Body of pancreas (tissue), 4 donors: ENCODE data around the gene THSD4. TPM values are rescaled to one million over a fixed set of nuclear protein-coding genes. Genes with fewer than 3 reads are reported as not detected.

Experiments
- ATAC-seq: fragments of 150-250 bp; one replicate; pipeline ENCODE4 v1.9.1; 2016
- DNase-seq, 4 donors: peaks; one replicate each; pipeline ENCODE4 v3.0.0-alpha.2; 2019
- H3K27ac ChIP-seq, 4 donors: fragments of 200-600 bp; sonication (generic); 1 replicate in 3 of 4; 2 replicates in 1 of 4; pipeline versions ENCODE4 v1.5.1 to v1.6.1; 2016 to 2019; ENCODE audit warnings: mild to moderate bottlenecking in 1 of 4, mixed read lengths in 1 of 4, moderate library complexity in 1 of 4
- H3K27me3 ChIP-seq, 2 donors: fragments of 200-600 bp; sonication (generic); one replicate each; pipeline ENCODE4 v1.6.0; 2016; ENCODE audit warnings: mild to moderate bottlenecking in 1 of 2
- H3K36me3 ChIP-seq, 2 donors: fragments of 200-600 bp; sonication (generic); replicated peaks in 1 of 2; 2 replicates each; pipeline ENCODE4 v1.5.1; 2016; ENCODE audit warnings: low read depth in 2 of 2; ENCODE audit not compliant: insufficient read depth in 1 of 2
- H3K4me1 ChIP-seq: fragments of 200-600 bp; sonication (generic); one replicate; pipeline ENCODE4 v1.6.0; 2016
- H3K4me3 ChIP-seq, 2 donors: fragments of 200-600 bp; sonication (generic); 1 replicate in 1 of 2; 2 replicates in 1 of 2; pipeline ENCODE4 v1.5.1; 2016 to 2019
- H3K9me3 ChIP-seq, 3 donors: fragments of 200-600 bp; sonication (generic); 1 replicate in 2 of 3; 2 replicates in 1 of 3; pipeline ENCODE4 v1.5.1; 2016
- CTCF ChIP-seq, 7 experiments: fragments of 450-650 bp in 4 of 7; fragments of 200-600 bp in 3 of 7; sonication (generic) in 3 of 7; IDR thresholded peaks; one replicate each; pipeline ENCODE4 v1.5.1; 2016 to 2019; ENCODE audit warnings: antibody characterized with exemption in 7 of 7
- POLR2A ChIP-seq, 3 donors: fragments of 450-650 bp; IDR thresholded peaks; one replicate each; pipeline ENCODE4 v1.6.1; 2016; ENCODE audit warnings: antibody characterized with exemption in 3 of 3, mild to moderate bottlenecking in 2 of 3
- WGBS, 2 donors: methylation state at CpG; one replicate each; pipeline ENCODE4 v1.1.5; 2017; 5-methylcytosine and 5-hydroxymethylcytosine counted together
- intact Hi-C: fragments of 100-400 bp; cut with DNase I; formaldehyde crosslinking; loops from one replicate; pipeline ENCODE4 v1.15.1; 2023
- total RNA-seq, 2 donors: library from RNA; depleted of rRNA; stranded (reverse); fragments of >200 nt; gene quantifications; one replicate each; pipeline ENCODE4 v1.1.0, GENCODE V29; 2016

Gene THSD4
- total RNA-seq, 2 donors from 2014 or later: 12.9 to 16.1 TPM

- no peak overlapping the region for H3K4me3 ChIP-seq
- no peaks in the 10 kb centered on the region for H3K9me3 ChIP-seq
- DNase-seq (peak; percentile 55 to 67 (median 66)), ATAC-seq (peak; percentile 82)
- no peaks in the 10 kb centered on the region for H3K36me3 ChIP-seq
- H3K4me1 ChIP-seq: peaks cover 20% of the 10 kb centered on the region
- intact Hi-C loops: no loop called here
- TF ChIP-seq CTCF (IDR thresholded peaks at IDR 0.05) (peak in 6 of 7 experiments; percentile 17 to 56 (median 44)), POLR2A (IDR thresholded peaks at IDR 0.05) (no peak)
- 41% methylated on average over 11 of the region's 11 CpGs for WGBS, 2 donors
- peak overlapping the region; percentile 10 to 56 (median 18) for H3K27ac ChIP-seq
- no peaks in the 10 kb centered on the region for H3K27me3 ChIP-seq
These were observed 637.5 kb downstream of the THSD4 start for GRCh38 chr15:71752604-71753289.

- intact Hi-C loops: no loop called here
- Histone ChIP-seq H3K9me3 (no peaks in the 10 kb centered on the region), H3K27me3 (no peaks in the 10 kb centered on the region), H3K4me1 (peaks cover 14% of the 10 kb centered on the region), H3K4me3 (no peak overlapping the region), H3K27ac (peak overlapping the region in 1 of 4 donors; percentile 56), H3K36me3 (no peaks in the 10 kb centered on the region)
- no peak for DNase-seq
- TF ChIP-seq CTCF (IDR thresholded peaks at IDR 0.05) (no peak), POLR2A (IDR thresholded peaks at IDR 0.05) (no peak)
- WGBS, 2 donors: 86 to 100% methylated on average over 1 of the region's 1 CpG
- no peak for ATAC-seq
These were observed 638.1 kb downstream of the THSD4 start for GRCh38 chr15:71753346-71753745.

- DNase-seq (no peak), ATAC-seq (no peak)
- Histone ChIP-seq H3K4me3 (no peak overlapping the region), H3K27ac (no peak overlapping the region), H3K36me3 (no peaks in the 10 kb centered on the region), H3K27me3 (no peaks in the 10 kb centered on the region), H3K4me1 (peaks cover 14% of the 10 kb centered on the region), H3K9me3 (no peaks in the 10 kb centered on the region)
- intact Hi-C loops: no loop called here
- no peak for TF ChIP-seq POLR2A (IDR thresholded peaks at IDR 0.05)
- TF ChIP-seq CTCF (IDR thresholded peaks at IDR 0.05): no peak
These were observed 639.4 kb downstream of the THSD4 start for GRCh38 chr15:71754660-71755059.

- no peaks in the 10 kb centered on the region for H3K9me3 ChIP-seq
- no peaks in the 10 kb centered on the region for H3K36me3 ChIP-seq
- no peak overlapping the region for H3K27ac ChIP-seq
- TF ChIP-seq POLR2A (IDR thresholded peaks at IDR 0.05) (no peak), CTCF (IDR thresholded peaks at IDR 0.05) (no peak)
- DNase-seq (no peak), ATAC-seq (no peak)
- 58 to 64% methylated on average over 4 of the region's 4 CpGs for WGBS, 2 donors
- no peak overlapping the region for H3K4me3 ChIP-seq
- H3K4me1 ChIP-seq: peaks cover 14% of the 10 kb centered on the region
- intact Hi-C loops: no loop called here
- H3K27me3 ChIP-seq: no peaks in the 10 kb centered on the region
These were observed 640.1 kb downstream of the THSD4 start for GRCh38 chr15:71755092-71755970.
